ENCODE measurements around the gene NCK1.
A peak's percentile ranks its signal among the peaks of the same experiment; 100 is the strongest.

DNA sequence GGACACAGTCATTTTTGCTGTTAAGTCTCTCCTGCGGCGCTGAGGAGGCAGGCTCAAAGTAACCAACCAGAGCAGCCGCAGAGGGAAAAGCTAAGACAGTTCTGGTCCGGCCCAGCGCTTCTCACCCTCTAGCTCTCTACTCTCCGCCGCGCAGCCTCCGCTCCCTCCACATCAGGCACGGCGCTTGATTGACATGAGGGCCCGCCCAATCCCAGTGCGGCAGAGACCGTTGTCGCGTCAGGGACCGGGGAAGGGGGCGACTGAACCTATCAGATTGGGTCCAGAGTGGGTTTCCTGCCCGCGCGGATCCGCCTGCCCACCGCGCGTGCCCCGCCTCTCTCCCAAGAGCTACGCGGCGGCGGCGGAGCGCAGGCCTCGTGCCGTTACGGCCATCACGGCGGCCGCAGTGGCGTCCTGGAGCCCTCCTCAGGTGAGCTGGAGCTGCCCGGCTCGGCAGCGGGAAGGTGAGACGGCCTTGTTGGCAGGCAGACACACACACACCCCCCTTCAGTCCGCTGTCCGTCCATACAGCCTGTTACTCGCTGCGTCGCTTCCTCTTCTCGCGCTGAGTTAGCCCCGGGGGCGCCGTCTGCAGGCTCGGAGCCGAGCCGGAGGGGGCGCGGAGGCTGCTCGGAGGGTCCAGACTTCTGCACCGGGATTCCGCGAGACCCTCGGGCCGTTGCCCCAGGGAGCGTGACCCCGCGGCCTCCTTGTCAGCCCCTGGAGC lies at the start of gene NCK1:
- TF ChIP-seq CTCF (IDR thresholded peaks at IDR 0.05 in 2 of 3, conservative IDR thresholded peaks at IDR 0.05 in 1 of 3; ENCODE audit: control insufficient read depth in 2 of 3, extremely low read depth in 1 of 3, insufficient read depth in 1 of 3, low read depth in 3 of 3, low read length in 3 of 3) (no peak), RCOR1 (conservative IDR thresholded peaks at IDR 0.05; ENCODE audit: low read depth, low read length) (no peak), HDAC2 (IDR thresholded peaks at IDR 0.05) (no peak), BCLAF1 (IDR thresholded peaks at IDR 0.05) (no peak), MTA3 (IDR thresholded peaks at IDR 0.05; ENCODE audit: borderline replicate concordance, low read length) (no peak), CREB1 (IDR thresholded peaks at IDR 0.05; ENCODE audit: low read depth) (peak; percentile 87; the same call in 1 of the 2 replicates)

Measured in GM12878 (cell line).